GM21576 (cell line): ENCODE results near the gene ADRA2C.

ENCODE experiments used
- ATAC-seq: cut with Tn5 transposase; IDR thresholded peaks from one replicate; pipeline ENCODE4 v1.9.1; 2021; ENCODE audit warnings: mild to moderate bottlenecking, moderate library complexity; ENCODE audit not compliant: unreplicated experiment

The ADRA2C gene

GRCh38 chr4:3756343-3757059 lies 9.7 kb upstream of the ADRA2C start:
- ATAC-seq = no peak

- no peak for ATAC-seq
Observed at GRCh38 chr4:3759236-3759635, 6.9 kb upstream of the ADRA2C start.

GRCh38 chr4:3760346-3760745 lies 5.8 kb upstream of the ADRA2C start:
- ATAC-seq = no peak

- no peak for ATAC-seq
Observed at GRCh38 chr4:3760841-3761240, 5.3 kb upstream of the ADRA2C start.

GRCh38 chr4:3762264-3762663 lies 3.9 kb upstream of the ADRA2C start:
- ATAC-seq = no peak

GRCh38 chr4:3762753-3763549 lies 3.2 kb upstream of the ADRA2C start:
- no peak for ATAC-seq

- no peak for ATAC-seq
Observed at GRCh38 chr4:3765271-3766035, 732 bp upstream of the ADRA2C start.

GRCh38 chr4:3766785-3767569 lies 792 bp downstream of the ADRA2C start:
- no peak for ATAC-seq

GRCh38 chr4:3767570-3768288 lies 1.5 kb downstream of the ADRA2C start:
- ATAC-seq = no peak

- ATAC-seq = no peak
Observed at GRCh38 chr4:3768842-3769641, 2.9 kb downstream of the ADRA2C start.

GRCh38 chr4:3769642-3770184 lies 3.5 kb downstream of the ADRA2C start:
- no peak for ATAC-seq

GRCh38 chr4:3770323-3771163 lies 4.4 kb downstream of the ADRA2C start:
- ATAC-seq = no peak

GRCh38 chr4:3771164-3771809 lies 5.1 kb downstream of the ADRA2C start:
- no peak for ATAC-seq

- ATAC-seq = no peak
Observed at GRCh38 chr4:3771939-3772495, 5.8 kb downstream of the ADRA2C start.

GRCh38 chr4:3772632-3773031 lies 6.4 kb downstream of the ADRA2C start:
- no peak for ATAC-seq

GRCh38 chr4:3773552-3774001 lies 7.4 kb downstream of the ADRA2C start:
- no peak for ATAC-seq

- ATAC-seq = no peak
Observed at GRCh38 chr4:3774253-3774883, 8.2 kb downstream of the ADRA2C start.
